Testis (tissue), 3 donors: ENCODE results near the gene KLF11. TPM values are rescaled to one million over a fixed set of nuclear protein-coding genes. Genes with fewer than 3 reads are reported as not detected.
"Not testable (repeated sequence)": the region's sequence is repeated elsewhere in the genome, so short reads cannot be mapped to it uniquely, and the experiment has no call there.

Experiments used
- DNase-seq: peaks from one replicate; pipeline ENCODE4 v3.0.0-alpha.2; 2019
- H3K27ac ChIP-seq, 2 donors: fragments of 200-600 bp; sonication (generic); one replicate each; pipeline ENCODE4 v1.5.1; 2019
- H3K27me3 ChIP-seq: fragments of 200-600 bp; sonication (generic); one replicate; pipeline ENCODE4 v1.5.1; 2019
- H3K36me3 ChIP-seq: fragments of 200-600 bp; sonication (generic); one replicate; pipeline ENCODE4 v1.5.1; 2017; ENCODE audit warnings: low read depth; ENCODE audit errors: missing control alignments
- H3K4me1 ChIP-seq: fragments of 200-600 bp; sonication (generic); one replicate; pipeline ENCODE4 v1.5.1; 2019
- H3K4me3 ChIP-seq, 2 donors: fragments of 200-600 bp; sonication (generic); one replicate each; pipeline ENCODE4 v1.5.1; 2017 to 2019
- H3K9me3 ChIP-seq: fragments of 200-600 bp; sonication (generic); one replicate; pipeline ENCODE4 v1.5.1; 2017
- POLR2A ChIP-seq: fragments of 450-650 bp; IDR thresholded peaks from one replicate; pipeline ENCODE4 v1.6.1; 2017; ENCODE audit warnings: antibody characterized with exemption, mild to moderate bottlenecking, moderate library complexity
- WGBS, 2 donors: methylation state at CpG; one replicate each; pipeline ENCODE4 v1.1.5; 2018; 5-methylcytosine and 5-hydroxymethylcytosine counted together
- intact Hi-C: fragments of 100-400 bp; cut with DNase I; formaldehyde crosslinking; loops from one replicate; pipeline ENCODE4 v1.15.1; 2023; ENCODE audit warnings: low total_unique reads
- polyA plus RNA-seq: library from polyadenylated mRNA; stranded (reverse); fragments of 350-450 nt; fragmentation: Illumina TruSeq; extraction: RNeasy Lipid Tissue Mini Kit (QIAGEN cat#74804); gene quantifications from one replicate; pipeline ENCODE4 v1.2.3, GENCODE V29; 2014; ENCODE audit warnings: low read depth, low replicate concordance; ENCODE audit not compliant: insufficient read depth
- total RNA-seq, 2 donors: library from RNA; depleted of rRNA; stranded (reverse); fragments of >200 nt; gene quantifications; one replicate each; pipeline ENCODE4 v1.2.3, GENCODE V29; 2016
- TF ChIP-seq, protein P1 (sequence below), 3 experiments: fragments of 450-650 bp in 2 of 3; fragments of 200-600 bp in 1 of 3; sonication (generic) in 1 of 3; IDR thresholded peaks; one replicate each; pipeline ENCODE4 v1.5.1; 2016 to 2019; ENCODE audit warnings: antibody characterized with exemption in 3 of 3, mild to moderate bottlenecking in 2 of 3, moderate library complexity in 1 of 3

Gene KLF11
- total and polyA plus RNA-seq, 3 donors from 2014 or later: 55.0 to 72.2 (median 55.3) TPM

GRCh38 chr2:10012366-10012962 is 30.9 kb upstream of the KLF11 start:
- H3K36me3 ChIP-seq, H3K4me3 ChIP-seq, intact Hi-C loops, DNase-seq, H3K27me3 ChIP-seq, H3K27ac ChIP-seq, H3K9me3 ChIP-seq: not testable (repeated sequence)
- WGBS, 2 donors: 94% methylated on average over 36 to 37 of the region's 37 CpGs
- H3K4me1 ChIP-seq: peaks cover 16% of the 10 kb centered on the region

DNA sequence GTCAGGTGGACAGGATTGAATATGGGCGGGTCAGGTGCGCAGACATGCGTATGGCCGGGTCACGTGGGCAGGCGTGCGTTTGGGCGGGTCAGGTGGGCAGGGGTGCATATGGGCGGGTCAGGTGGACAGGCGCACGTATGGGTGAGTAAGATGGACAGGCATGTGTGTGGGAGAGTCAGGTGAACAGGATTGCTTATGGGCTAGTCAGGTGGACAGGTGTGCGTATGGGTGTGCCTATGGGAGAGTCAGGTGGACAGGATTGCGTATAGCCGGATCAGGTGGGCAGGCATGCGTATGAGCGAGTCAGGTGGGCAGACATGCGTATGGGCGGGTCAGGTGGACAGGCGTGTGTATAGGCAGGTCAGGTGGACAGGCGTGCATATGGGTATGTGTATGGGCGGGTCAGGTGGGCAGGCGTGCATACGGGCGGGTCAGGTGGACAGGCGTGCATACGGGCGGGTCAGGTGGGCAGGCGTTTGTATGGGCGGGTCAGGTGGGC is 30.3 kb upstream of the KLF11 start:
- no peak overlapping the region for H3K4me3 ChIP-seq
- H3K27me3 ChIP-seq: no peaks in the 10 kb centered on the region
- H3K9me3 ChIP-seq: no peaks in the 10 kb centered on the region
- intact Hi-C loops: no loop called here
- H3K4me1 ChIP-seq: peaks cover 16% of the 10 kb centered on the region
- TF ChIP-seq, protein P1, sequence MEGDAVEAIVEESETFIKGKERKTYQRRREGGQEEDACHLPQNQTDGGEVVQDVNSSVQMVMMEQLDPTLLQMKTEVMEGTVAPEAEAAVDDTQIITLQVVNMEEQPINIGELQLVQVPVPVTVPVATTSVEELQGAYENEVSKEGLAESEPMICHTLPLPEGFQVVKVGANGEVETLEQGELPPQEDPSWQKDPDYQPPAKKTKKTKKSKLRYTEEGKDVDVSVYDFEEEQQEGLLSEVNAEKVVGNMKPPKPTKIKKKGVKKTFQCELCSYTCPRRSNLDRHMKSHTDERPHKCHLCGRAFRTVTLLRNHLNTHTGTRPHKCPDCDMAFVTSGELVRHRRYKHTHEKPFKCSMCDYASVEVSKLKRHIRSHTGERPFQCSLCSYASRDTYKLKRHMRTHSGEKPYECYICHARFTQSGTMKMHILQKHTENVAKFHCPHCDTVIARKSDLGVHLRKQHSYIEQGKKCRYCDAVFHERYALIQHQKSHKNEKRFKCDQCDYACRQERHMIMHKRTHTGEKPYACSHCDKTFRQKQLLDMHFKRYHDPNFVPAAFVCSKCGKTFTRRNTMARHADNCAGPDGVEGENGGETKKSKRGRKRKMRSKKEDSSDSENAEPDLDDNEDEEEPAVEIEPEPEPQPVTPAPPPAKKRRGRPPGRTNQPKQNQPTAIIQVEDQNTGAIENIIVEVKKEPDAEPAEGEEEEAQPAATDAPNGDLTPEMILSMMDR (IDR thresholded peaks at IDR 0.05): no peak
- no peak for TF ChIP-seq POLR2A
- DNase-seq: no peak
- no peaks in the 10 kb centered on the region for H3K36me3 ChIP-seq
- no peak overlapping the region for H3K27ac ChIP-seq
- 90 to 94% methylated on average over 29 of the region's 29 CpGs for WGBS, 2 donors

DNA sequence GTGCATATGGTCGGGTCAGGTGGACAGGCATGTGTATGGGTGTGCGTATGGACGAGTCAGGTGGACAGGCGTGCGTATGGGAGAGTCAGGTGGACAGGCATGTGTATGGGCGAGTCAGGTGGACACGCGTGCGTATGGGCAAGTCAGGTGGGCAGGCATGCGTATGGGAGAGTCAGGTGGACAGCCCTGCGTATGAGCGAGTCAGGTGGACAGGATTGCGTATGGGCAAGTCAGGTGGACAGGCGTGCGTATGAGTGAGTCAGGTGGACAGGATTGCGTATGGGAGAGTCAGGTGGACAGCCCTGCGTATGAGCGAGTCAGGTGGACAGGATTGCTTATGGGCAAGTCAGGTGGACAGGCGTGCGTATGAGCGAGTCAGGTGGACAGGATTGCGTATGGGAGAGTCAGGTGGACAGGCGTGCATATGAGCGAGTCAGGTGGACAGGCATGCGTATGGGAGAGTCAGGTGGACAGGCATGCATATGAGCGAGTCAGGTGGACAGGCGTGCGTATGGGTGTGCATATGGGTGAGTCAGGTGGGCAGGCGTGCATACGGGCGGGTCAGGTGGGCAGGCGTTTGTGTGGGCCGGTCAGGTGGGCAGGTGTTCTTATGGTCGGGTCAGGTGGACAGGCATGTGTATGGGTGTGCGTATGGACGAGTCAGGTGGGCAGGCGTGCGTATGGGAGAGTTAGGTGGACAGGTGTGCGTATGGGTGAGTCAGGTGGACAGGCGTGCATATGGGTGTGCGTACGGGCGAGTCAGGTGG is 29.5 kb upstream of the KLF11 start:
- intact Hi-C loops, DNase-seq, H3K36me3 ChIP-seq, H3K27ac ChIP-seq, H3K4me3 ChIP-seq, H3K27me3 ChIP-seq, H3K9me3 ChIP-seq: not testable (repeated sequence)
- peaks cover 13% of the 10 kb centered on the region for H3K4me1 ChIP-seq
- 92 to 94% methylated on average over 43 of the region's 43 CpGs for WGBS, 2 donors

DNA sequence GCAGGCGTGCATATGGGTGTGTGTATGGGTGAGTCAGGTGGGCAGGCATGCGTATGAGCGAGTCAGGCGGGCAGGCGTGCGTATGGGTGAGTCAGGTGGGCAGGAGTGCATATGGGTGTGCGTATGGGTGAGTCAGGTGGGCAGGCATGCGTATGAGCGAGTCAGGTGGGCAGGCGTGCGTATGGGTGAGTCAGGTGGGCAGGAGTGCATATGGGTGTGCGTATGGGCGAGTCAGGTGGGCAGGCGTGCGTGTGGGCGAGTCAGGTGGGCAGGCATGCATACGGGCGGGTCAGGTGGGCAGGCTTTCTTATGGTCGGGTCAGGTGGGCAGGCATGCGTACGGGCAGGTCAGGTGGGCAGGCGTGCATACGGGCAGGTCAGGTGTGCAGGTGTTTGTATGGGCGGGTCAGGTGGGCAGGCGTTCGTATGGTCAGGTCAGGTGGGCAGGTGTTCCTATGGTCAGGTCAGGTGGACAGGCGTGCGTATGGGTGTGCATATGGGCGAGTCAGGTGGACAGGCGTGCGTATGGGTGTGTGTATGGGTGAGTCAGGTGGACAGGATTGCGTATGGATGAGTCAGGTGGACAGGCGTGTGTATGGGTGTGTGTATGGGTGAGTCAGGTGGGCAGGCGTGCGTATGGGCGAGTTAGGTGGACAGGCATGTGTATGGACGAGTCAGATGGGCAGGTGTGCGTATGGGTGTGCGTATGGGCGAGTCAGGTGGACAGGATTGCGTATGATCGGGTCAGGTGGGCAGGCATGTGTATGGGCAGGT is 28.7 kb upstream of the KLF11 start:
- Histone ChIP-seq H3K27me3 (no peaks in the 10 kb centered on the region), H3K27ac (no peak overlapping the region), H3K4me3 (no peak overlapping the region), H3K9me3 (no peaks in the 10 kb centered on the region), H3K36me3 (no peaks in the 10 kb centered on the region), H3K4me1 (peaks cover 8% of the 10 kb centered on the region)
- 93 to 94% methylated on average over 42 of the region's 42 CpGs for WGBS, 2 donors
- intact Hi-C loops: no loop called here
- TF ChIP-seq POLR2A: no peak
- TF ChIP-seq, protein P1 (IDR thresholded peaks at IDR 0.05): no peak
- DNase-seq: no peak

- 94% methylated on average over 40 to 44 of the region's 44 CpGs for WGBS, 2 donors
- H3K4me1 ChIP-seq, H3K4me3 ChIP-seq, H3K27me3 ChIP-seq, intact Hi-C loops, H3K36me3 ChIP-seq, H3K27ac ChIP-seq, H3K9me3 ChIP-seq, DNase-seq: not testable (repeated sequence)
Measured at GRCh38 chr2:10015376-10015989, 27.9 kb upstream of the KLF11 start.
